Colonic mucosa (tissue), 4 donors: ENCODE results near the gene ARID3B. TPM values are rescaled to one million over a fixed set of nuclear protein-coding genes. Genes with fewer than 3 reads are reported as not detected.

Experiments used
- DNase-seq: peaks from one replicate; pipeline ENCODE4 v3.0.0-alpha.2; 2020
- H3K27ac ChIP-seq: fragments of 200-600 bp; one replicate; pipeline ENCODE4 v1.8.0; 2021
- H3K27me3 ChIP-seq: fragments of 200-600 bp; one replicate; pipeline ENCODE4 v1.8.0; 2021
- H3K36me3 ChIP-seq: fragments of 200-600 bp; one replicate; pipeline ENCODE4 v1.8.0; 2021
- H3K4me1 ChIP-seq: fragments of 200-600 bp; one replicate; pipeline ENCODE4 v1.8.0; 2021; ENCODE audit warnings: mild to moderate bottlenecking
- H3K4me3 ChIP-seq: fragments of 200-600 bp; one replicate; pipeline ENCODE4 v1.8.0; 2021
- H3K9ac ChIP-seq, 2 donors: one replicate each; pipeline ENCODE4 v1.7.0; 2013; ENCODE audit warnings: control low read depth in 2 of 2, low read depth in 2 of 2, low read length in 2 of 2
- H3K9me3 ChIP-seq: fragments of 200-600 bp; one replicate; pipeline ENCODE4 v1.8.0; 2021
- intact Hi-C: fragments of 100-400 bp; cut with DNase I; formaldehyde crosslinking; loops from one replicate; pipeline ENCODE4 v1.14.1; 2022
- total RNA-seq, 2 donors: library from RNA; stranded (reverse); fragmentation: NEBNext Ultra II Directional in 1 of 2; extraction: Animal tissue kit (Norgen Biotek cat#: 25700) in 1 of 2; gene quantifications; one replicate each; pipeline ENCODE4 v1.2.1, GENCODE V29; 2021
- TF ChIP-seq, protein P1 (sequence below): fragments of 200-600 bp; IDR thresholded peaks from one replicate; pipeline ENCODE4 v1.8.0; 2022; ENCODE audit warnings: antibody characterized with exemption, mild to moderate bottlenecking
- donor health status: healthy.
- donor health status: DM: no; HTN: no; CAD: no.
- donor health status: DM: no; HTN: no; CAD: no.

Gene ARID3B
- total RNA-seq, 2 donors from 2014 or later = 8.8 to 9.5 TPM

DNA sequence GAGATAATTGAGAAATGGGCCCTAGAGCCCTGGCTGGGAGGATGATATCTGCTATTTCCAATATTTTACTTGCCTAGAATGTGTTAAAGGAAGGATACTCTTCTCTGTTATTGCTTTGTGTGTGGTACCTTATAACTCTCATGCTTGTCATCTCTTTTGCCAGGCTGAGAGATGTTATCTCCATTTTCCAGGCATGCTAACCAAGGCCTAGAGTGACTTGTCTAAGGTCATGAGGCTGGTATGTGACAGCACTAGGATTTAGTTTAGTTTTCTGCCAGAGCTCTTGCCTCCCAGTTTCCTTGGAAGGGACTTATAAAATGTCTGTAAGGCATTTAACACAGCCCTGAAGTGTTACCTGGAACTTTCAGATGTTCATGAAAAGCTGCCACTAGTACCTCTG, 76.0 kb downstream of the ARID3B start:
- peaks cover 18% of the 10 kb centered on the region for H3K36me3 ChIP-seq
- intact Hi-C loops = loop anchor here (5.0 to 10.0 kb wide), 2 partner anchors 75 to 152 kb away; partner anchors contain the start of genes ARID3B and UBL7

DNA sequence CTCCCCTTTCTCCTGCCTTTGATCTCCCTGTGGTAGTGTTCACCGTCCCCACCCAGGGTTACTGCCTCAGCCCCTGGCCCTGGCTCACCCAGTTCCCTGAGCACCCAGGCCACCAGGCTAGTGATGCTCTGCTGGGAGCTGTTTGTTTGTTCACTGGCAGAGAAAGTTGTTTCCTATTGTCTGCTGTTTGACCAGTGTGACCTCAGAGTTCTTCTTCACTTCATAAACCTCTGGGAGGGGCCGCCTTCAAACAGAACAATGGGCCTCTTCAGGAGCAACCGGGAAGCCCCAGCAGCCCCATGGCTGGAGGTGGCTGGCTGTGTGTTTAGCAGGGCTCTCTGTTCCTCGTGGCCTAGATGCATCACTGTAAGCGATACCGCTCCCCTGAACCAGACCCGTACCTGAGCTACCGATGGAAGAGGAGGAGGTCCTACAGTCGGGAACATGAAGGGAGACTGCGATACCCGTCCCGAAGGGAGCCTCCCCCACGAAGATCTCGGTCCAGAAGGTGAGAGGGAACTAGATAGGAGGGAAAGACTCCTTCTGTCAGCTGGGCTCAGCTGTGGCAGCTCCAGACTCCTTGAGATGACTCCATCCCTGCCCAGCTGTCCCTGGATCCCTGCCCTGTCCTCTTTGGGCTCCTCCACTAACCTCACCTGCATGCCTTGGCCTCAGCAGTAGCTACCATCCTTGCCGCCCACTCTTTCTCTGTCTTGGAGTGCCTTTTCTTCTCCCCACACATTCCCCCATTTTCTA, 78.0 kb downstream of the ARID3B start:
- Histone ChIP-seq H3K36me3 (peaks cover 38% of the 10 kb centered on the region), H3K9me3 (no peaks in the 10 kb centered on the region), H3K27me3 (no peaks in the 10 kb centered on the region), H3K27ac (no peak overlapping the region), H3K9ac (no peak overlapping the region), H3K4me1 (peaks cover 20% of the 10 kb centered on the region), H3K4me3 (no peak overlapping the region)
- TF ChIP-seq, protein P1, sequence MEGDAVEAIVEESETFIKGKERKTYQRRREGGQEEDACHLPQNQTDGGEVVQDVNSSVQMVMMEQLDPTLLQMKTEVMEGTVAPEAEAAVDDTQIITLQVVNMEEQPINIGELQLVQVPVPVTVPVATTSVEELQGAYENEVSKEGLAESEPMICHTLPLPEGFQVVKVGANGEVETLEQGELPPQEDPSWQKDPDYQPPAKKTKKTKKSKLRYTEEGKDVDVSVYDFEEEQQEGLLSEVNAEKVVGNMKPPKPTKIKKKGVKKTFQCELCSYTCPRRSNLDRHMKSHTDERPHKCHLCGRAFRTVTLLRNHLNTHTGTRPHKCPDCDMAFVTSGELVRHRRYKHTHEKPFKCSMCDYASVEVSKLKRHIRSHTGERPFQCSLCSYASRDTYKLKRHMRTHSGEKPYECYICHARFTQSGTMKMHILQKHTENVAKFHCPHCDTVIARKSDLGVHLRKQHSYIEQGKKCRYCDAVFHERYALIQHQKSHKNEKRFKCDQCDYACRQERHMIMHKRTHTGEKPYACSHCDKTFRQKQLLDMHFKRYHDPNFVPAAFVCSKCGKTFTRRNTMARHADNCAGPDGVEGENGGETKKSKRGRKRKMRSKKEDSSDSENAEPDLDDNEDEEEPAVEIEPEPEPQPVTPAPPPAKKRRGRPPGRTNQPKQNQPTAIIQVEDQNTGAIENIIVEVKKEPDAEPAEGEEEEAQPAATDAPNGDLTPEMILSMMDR = no peak
- intact Hi-C loops = loop anchor here (5.0 to 10.0 kb wide), 2 partner anchors 77 to 154 kb away; partner anchors contain the start of genes ARID3B and UBL7
- DNase-seq = no peak

More for the DNA sequence above, 76.0 kb downstream of the ARID3B start:
- TF ChIP-seq, protein P1 = no peak
- no peak for DNase-seq
- H3K4me1 ChIP-seq = peaks cover 20% of the 10 kb centered on the region
- H3K27ac ChIP-seq = no peak overlapping the region
- H3K4me3 ChIP-seq = peak overlapping the region; percentile 99
- H3K27me3 ChIP-seq = no peaks in the 10 kb centered on the region
- peak overlapping the region; percentile 99 to 100 for H3K9ac ChIP-seq
- H3K9me3 ChIP-seq = no peaks in the 10 kb centered on the region

DNA sequence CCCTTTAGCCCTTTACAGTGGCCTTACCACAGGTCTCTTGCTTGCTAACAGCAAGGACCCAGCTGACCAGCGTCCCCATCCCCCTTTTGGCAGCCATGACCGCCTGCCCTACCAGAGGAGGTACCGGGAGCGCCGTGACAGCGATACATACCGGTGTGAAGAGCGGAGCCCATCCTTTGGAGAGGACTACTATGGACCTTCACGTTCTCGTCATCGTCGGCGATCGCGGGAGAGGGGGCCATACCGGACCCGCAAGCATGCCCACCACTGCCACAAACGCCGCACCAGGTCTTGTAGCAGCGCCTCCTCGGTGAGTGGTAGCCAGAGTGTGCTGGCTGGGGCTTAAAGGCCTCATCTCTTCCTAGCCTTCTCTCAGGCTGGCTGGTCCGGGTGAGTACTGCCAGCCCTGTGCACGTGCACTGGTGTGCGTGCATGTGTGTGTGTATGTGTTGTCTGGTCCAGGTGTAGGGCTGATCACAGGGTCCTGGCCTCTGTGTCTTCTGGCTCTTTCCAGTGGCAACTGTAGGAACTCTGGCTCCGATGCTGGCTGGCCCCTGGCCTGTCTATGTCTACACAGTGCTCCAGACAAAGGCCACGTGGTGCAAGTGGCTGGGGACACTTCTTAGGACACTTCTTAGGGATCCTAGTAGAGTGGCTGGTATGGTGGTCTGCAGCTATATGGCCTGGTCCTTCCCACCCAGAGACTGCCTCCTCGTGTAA, 79.1 kb downstream of the ARID3B start:
- no peak for DNase-seq

DNA sequence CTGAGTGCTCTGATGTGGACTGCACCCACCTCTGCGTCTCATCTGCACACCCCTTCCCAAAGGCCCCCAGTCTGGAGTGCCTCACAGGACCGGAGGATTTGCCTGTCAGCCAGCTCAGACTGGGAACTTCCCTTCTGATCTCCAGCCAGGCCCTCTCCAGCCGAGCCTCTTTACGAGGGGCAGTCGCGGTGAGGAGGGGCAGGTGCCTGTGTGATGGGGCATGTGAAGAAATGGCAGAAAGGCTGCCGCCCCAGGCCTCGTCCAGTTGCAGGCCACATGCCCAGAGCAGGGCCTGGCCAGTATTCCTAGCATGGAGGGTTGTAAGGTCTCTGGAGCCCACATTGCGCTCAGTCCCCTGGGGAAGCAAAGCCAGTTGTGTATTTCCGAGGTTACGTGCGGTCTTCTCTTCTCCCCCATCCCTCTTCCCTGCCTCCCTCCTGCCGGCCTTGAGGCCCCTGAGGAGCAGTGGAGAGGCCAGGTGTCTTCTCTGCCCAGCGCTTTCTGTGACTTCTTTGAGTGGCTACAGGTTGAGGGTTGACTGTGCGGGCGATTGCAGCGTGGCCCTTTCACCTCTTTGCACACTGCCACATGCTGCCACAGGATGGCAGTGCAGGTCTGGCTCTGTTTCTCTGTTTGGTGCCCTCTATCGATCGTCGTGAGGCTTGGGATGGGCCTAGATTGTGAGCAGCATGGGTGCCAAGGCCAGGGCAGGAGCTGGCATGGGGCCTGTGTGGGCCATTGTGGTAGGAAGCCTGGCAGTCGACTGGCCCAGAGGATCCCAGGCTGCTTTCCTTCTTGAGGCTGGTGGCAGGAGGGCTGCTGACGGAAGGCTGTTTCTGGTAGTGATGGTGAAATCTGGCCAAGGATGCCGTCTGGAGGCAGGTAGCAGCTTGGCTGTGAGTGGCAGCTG, 79.9 kb downstream of the ARID3B start:
- Histone ChIP-seq H3K9ac (no peak overlapping the region), H3K9me3 (no peaks in the 10 kb centered on the region), H3K27me3 (no peaks in the 10 kb centered on the region), H3K36me3 (peaks cover 41% of the 10 kb centered on the region), H3K27ac (no peak overlapping the region), H3K4me3 (no peak overlapping the region), H3K4me1 (peaks cover 20% of the 10 kb centered on the region)
- DNase-seq = peak; percentile 75
- intact Hi-C loops = no loop called here
- TF ChIP-seq, protein P1 = peak; percentile 77

More for the DNA sequence above, 79.1 kb downstream of the ARID3B start:
- Histone ChIP-seq H3K36me3 (peaks cover 40% of the 10 kb centered on the region), H3K4me1 (peaks cover 20% of the 10 kb centered on the region), H3K4me3 (no peak overlapping the region), H3K27ac (no peak overlapping the region), H3K27me3 (no peaks in the 10 kb centered on the region), H3K9me3 (no peaks in the 10 kb centered on the region), H3K9ac (no peak overlapping the region)
- intact Hi-C loops = loop anchor here (5.0 to 10.0 kb wide), 2 partner anchors 78 to 155 kb away; partner anchors contain the start of genes ARID3B and UBL7
- TF ChIP-seq, protein P1 = no peak

DNA sequence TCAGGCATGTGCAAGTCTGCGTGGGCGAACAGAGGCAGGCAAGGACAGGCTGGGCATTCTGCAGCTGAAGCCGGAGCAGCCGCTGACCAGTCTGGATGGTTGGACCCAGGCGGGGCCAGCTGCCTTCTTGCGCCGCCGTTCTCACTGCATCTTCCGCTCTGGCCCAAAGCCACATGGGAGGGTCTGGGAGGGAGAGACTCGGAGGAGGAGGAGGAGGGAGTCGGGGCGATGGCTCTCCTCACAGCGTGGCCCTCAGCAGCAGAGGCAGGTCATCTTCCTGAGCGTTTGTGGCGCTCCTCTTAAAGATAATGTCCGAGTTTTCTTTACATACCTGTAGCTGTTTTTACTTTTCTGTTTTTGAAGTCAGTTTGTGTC, 80.5 kb downstream of the ARID3B start:
- H3K9me3 ChIP-seq = no peaks in the 10 kb centered on the region
- H3K9ac ChIP-seq = no peak overlapping the region
- peaks cover 47% of the 10 kb centered on the region for H3K36me3 ChIP-seq
- no peak overlapping the region for H3K4me3 ChIP-seq
- no peak overlapping the region for H3K27ac ChIP-seq
- intact Hi-C loops = no loop called here
- H3K4me1 ChIP-seq = peaks cover 18% of the 10 kb centered on the region
- H3K27me3 ChIP-seq = no peaks in the 10 kb centered on the region
- no peak for DNase-seq
- TF ChIP-seq, protein P1 = no peak
